GM19467 (cell line): Measurements from ENCODE around the gene TENM4.

Experiments
- ATAC-seq: cut with Tn5 transposase; IDR thresholded peaks from one replicate; pipeline ENCODE4 v1.9.1; 2021; ENCODE audit warnings: mild to moderate bottlenecking, moderate library complexity; ENCODE audit not compliant: unreplicated experiment

Gene TENM4

GRCh38 chr11:79421820-79422219 lies 19.0 kb downstream of the TENM4 start:
- no peak for ATAC-seq

GRCh38 chr11:79419120-79419519 lies 21.7 kb downstream of the TENM4 start:
- ATAC-seq, result no peak

- ATAC-seq, result no peak
Measured at GRCh38 chr11:79418241-79418640, 22.6 kb downstream of the TENM4 start.

GRCh38 chr11:79417069-79417920 lies 23.5 kb downstream of the TENM4 start:
- ATAC-seq, result no peak

- ATAC-seq, result no peak
Measured at GRCh38 chr11:79415912-79416311, 24.9 kb downstream of the TENM4 start.

- no peak for ATAC-seq
Measured at GRCh38 chr11:79415411-79415810, 25.4 kb downstream of the TENM4 start.

GRCh38 chr11:79414644-79415317 lies 26.0 kb downstream of the TENM4 start:
- no peak for ATAC-seq

GRCh38 chr11:79414041-79414440 lies 26.8 kb downstream of the TENM4 start:
- ATAC-seq, result no peak

GRCh38 chr11:79413268-79413667 lies 27.6 kb downstream of the TENM4 start:
- no peak for ATAC-seq

GRCh38 chr11:79412761-79413160 lies 28.1 kb downstream of the TENM4 start:
- no peak for ATAC-seq

- no peak for ATAC-seq
Measured at GRCh38 chr11:79409330-79409729, 31.5 kb downstream of the TENM4 start.

GRCh38 chr11:79406376-79406775 lies 34.5 kb downstream of the TENM4 start:
- peak; percentile 88 for ATAC-seq

- ATAC-seq, result no peak
Measured at GRCh38 chr11:79404806-79405205, 36.0 kb downstream of the TENM4 start.

- ATAC-seq, result no peak
Measured at GRCh38 chr11:79404325-79404724, 36.5 kb downstream of the TENM4 start.

GRCh38 chr11:79403839-79404238 lies 37.0 kb downstream of the TENM4 start:
- no peak for ATAC-seq

- no peak for ATAC-seq
Measured at GRCh38 chr11:79402912-79403311, 37.9 kb downstream of the TENM4 start.

- peak; percentile 84 for ATAC-seq
Measured at GRCh38 chr11:79400717-79401330, 40.0 kb downstream of the TENM4 start.

- ATAC-seq, result no peak
Measured at GRCh38 chr11:79400206-79400605, 40.6 kb downstream of the TENM4 start.

GRCh38 chr11:79397252-79397651 lies 43.6 kb downstream of the TENM4 start:
- no peak for ATAC-seq

GRCh38 chr11:79396674-79397073 lies 44.2 kb downstream of the TENM4 start:
- ATAC-seq, result no peak

GRCh38 chr11:79396001-79396400 lies 44.8 kb downstream of the TENM4 start:
- no peak for ATAC-seq
